ENCODE data around the gene HES5. TPM values are rescaled to one million over a fixed set of nuclear protein-coding genes. Genes with fewer than 3 reads are reported as not detected.
A peak's percentile ranks its signal among the peaks of the same experiment; 100 is the strongest.
"Not testable (repeated sequence)": the region's sequence is repeated elsewhere in the genome, so short reads cannot be mapped to it uniquely, and the experiment has no call there.

The HES5 gene
- total RNA-seq, 2 donors from 2014 or later, result 2.7 to 6.2 TPM

- DNase-seq (no peak), ATAC-seq (no peak)
- intact Hi-C loops (cut with DNase I, micrococcal nuclease), result no loop called here
Measured at GRCh38 chr1:2561898-2562895, 32.1 kb upstream of the HES5 start.

GRCh38 chr1:2561446-2561845 lies 31.4 kb upstream of the HES5 start:
- intact Hi-C loops (cut with DNase I, micrococcal nuclease), result no loop called here
- DNase-seq (no peak), ATAC-seq (no peak)

- intact Hi-C loops (cut with DNase I, micrococcal nuclease), result no loop called here
- no peak for DNase-seq
- no peak for ATAC-seq
Measured at GRCh38 chr1:2560299-2561073, 30.4 kb upstream of the HES5 start.

- no peak for DNase-seq
- intact Hi-C loops (cut with DNase I, micrococcal nuclease), result no loop called here
- no peak for ATAC-seq
Measured at GRCh38 chr1:2559509-2560298, 29.6 kb upstream of the HES5 start.

GRCh38 chr1:2558861-2559260 lies 28.8 kb upstream of the HES5 start:
- ATAC-seq (no peak), DNase-seq (no peak)
- intact Hi-C loops (cut with DNase I, micrococcal nuclease), result no loop called here

GRCh38 chr1:2558420-2558819 lies 28.4 kb upstream of the HES5 start:
- intact Hi-C loops (cut with DNase I, micrococcal nuclease), result no loop called here
- DNase-seq (no peak), ATAC-seq (no peak)

GRCh38 chr1:2557482-2558400 lies 27.7 kb upstream of the HES5 start:
- DNase-seq, result peak; percentile 78 to 86
- ATAC-seq, result peak; percentile 59
- intact Hi-C loops (cut with DNase I, micrococcal nuclease), result no loop called here

- DNase-seq, result peak; percentile 82 to 84
- intact Hi-C loops (cut with DNase I, micrococcal nuclease), result no loop called here
- ATAC-seq, result peak; percentile 66
Measured at GRCh38 chr1:2556678-2557481, 26.8 kb upstream of the HES5 start.

GRCh38 chr1:2556277-2556677 lies 26.2 kb upstream of the HES5 start, which contains the start of gene TNFRSF14:
TNFRSF14 (plus strand) TSS chr1:2556371; CDS start chr1:2556665, 294 bp downstream.
- ATAC-seq (peak; percentile 49), DNase-seq (peak; percentile 65 to 75)
- intact Hi-C loops (cut with DNase I, micrococcal nuclease), result no loop called here

GRCh38 chr1:2555634-2556276 lies 25.7 kb upstream of the HES5 start:
- DNase-seq, result peak; percentile 91 to 92
- intact Hi-C loops (cut with DNase I, micrococcal nuclease), result no loop called here
- ATAC-seq, result peak; percentile 61

- ATAC-seq (peak; percentile 7), DNase-seq (peak in 1 of 2 donors; percentile 64)
- intact Hi-C loops (cut with DNase I, micrococcal nuclease), result no loop called here
Measured at GRCh38 chr1:2554621-2555387, 24.7 kb upstream of the HES5 start.

- intact Hi-C loops (cut with DNase I, micrococcal nuclease), result no loop called here
- no peak for ATAC-seq
- DNase-seq, result no peak
Measured at GRCh38 chr1:2553871-2554620, 24.0 kb upstream of the HES5 start.

- intact Hi-C loops (cut with DNase I, micrococcal nuclease); ATAC-seq; DNase-seq: not testable (repeated sequence)
Measured at GRCh38 chr1:2553076-2553475, 23.0 kb upstream of the HES5 start.

GRCh38 chr1:2552189-2552588 lies 22.1 kb upstream of the HES5 start:
- no peak for ATAC-seq
- intact Hi-C loops (cut with DNase I, micrococcal nuclease), result no loop called here

GRCh38 chr1:2551544-2551943 lies 21.5 kb upstream of the HES5 start:
- ATAC-seq; DNase-seq; intact Hi-C loops (cut with DNase I, micrococcal nuclease): not testable (repeated sequence)

More at GRCh38 chr1:2552189-2552588, 22.1 kb upstream of the HES5 start:
- no peak for DNase-seq
